ENCODE data around the gene PCGF1.

PCGF1 gene

GRCh38 chr2:74507145-74507925 is at the start of gene PCGF1:
Gene PCGF1, minus strand, starts transcription at chr2:74507695. Its CDS starts 27 bp downstream, at chr2:74507668.
- peak; percentile 99 for DNase-seq (ENCODE audit: low read depth)

GRCh38 chr2:74556831-74557370 is 49.4 kb upstream of the PCGF1 start:
- DNase-seq (ENCODE audit: low read depth), result no peak

- DNase-seq (ENCODE audit: low read depth), result no peak
These were observed 48.7 kb upstream of the PCGF1 start for GRCh38 chr2:74556159-74556558.

- no peak for DNase-seq (ENCODE audit: low read depth)
These were observed 48.2 kb upstream of the PCGF1 start for GRCh38 chr2:74555610-74556103.

GRCh38 chr2:74554820-74555531 is 47.5 kb upstream of the PCGF1 start:
- DNase-seq (ENCODE audit: low read depth), result peak; percentile 22

GRCh38 chr2:74553892-74554819 is 46.7 kb upstream of the PCGF1 start, which contains the start of the genes DOK1 and LOXL3:
Gene DOK1, plus strand, starts transcription at chr2:74554720. Its CDS starts 35 bp downstream, at chr2:74554755.
Gene LOXL3, minus strand, starts transcription at chr2:74553942. Its CDS starts 1,308 bp downstream, at chr2:74552634.
- peak; percentile 76 for DNase-seq (ENCODE audit: low read depth)

- DNase-seq (ENCODE audit: low read depth), result no peak
These were observed 45.7 kb upstream of the PCGF1 start for GRCh38 chr2:74552914-74553811.

GRCh38 chr2:74551942-74552913 is 44.7 kb upstream of the PCGF1 start:
- no peak for DNase-seq (ENCODE audit: low read depth)

GRCh38 chr2:74551530-74551929 is 44.0 kb upstream of the PCGF1 start:
- no peak for DNase-seq (ENCODE audit: low read depth)

GRCh38 chr2:74550231-74550630 is 42.7 kb upstream of the PCGF1 start:
- DNase-seq (ENCODE audit: low read depth), result no peak

- no peak for DNase-seq (ENCODE audit: low read depth)
These were observed 41.7 kb upstream of the PCGF1 start for GRCh38 chr2:74548900-74549826.

GRCh38 chr2:74548285-74548899 is 40.9 kb upstream of the PCGF1 start:
- no peak for DNase-seq (ENCODE audit: low read depth)

GRCh38 chr2:74546004-74546403 is 38.5 kb upstream of the PCGF1 start:
- no peak for DNase-seq (ENCODE audit: low read depth)

- DNase-seq (ENCODE audit: low read depth), result no peak
These were observed 37.1 kb upstream of the PCGF1 start for GRCh38 chr2:74544634-74545033.

- no peak for DNase-seq (ENCODE audit: low read depth)
These were observed 35.5 kb upstream of the PCGF1 start for GRCh38 chr2:74542978-74543377.

- DNase-seq (ENCODE audit: low read depth), result no peak
These were observed 32.8 kb upstream of the PCGF1 start for GRCh38 chr2:74540291-74540690.

GRCh38 chr2:74538881-74539339 is 31.4 kb upstream of the PCGF1 start:
- DNase-seq (ENCODE audit: low read depth), result no peak

- DNase-seq (ENCODE audit: low read depth), result no peak
These were observed 29.6 kb upstream of the PCGF1 start for GRCh38 chr2:74537140-74537539.

All from stimulated activated CD8-positive, alpha-beta memory T cell treated with anti-CD3 and anti-CD28 coated beads, Interleukin-4, amount 100 ng/mL, for 24 hours (primary cell).